ENCODE measurements around the gene UROS.
A peak's percentile ranks its signal among the peaks of the same experiment; 100 is the strongest.

The UROS gene

DNA sequence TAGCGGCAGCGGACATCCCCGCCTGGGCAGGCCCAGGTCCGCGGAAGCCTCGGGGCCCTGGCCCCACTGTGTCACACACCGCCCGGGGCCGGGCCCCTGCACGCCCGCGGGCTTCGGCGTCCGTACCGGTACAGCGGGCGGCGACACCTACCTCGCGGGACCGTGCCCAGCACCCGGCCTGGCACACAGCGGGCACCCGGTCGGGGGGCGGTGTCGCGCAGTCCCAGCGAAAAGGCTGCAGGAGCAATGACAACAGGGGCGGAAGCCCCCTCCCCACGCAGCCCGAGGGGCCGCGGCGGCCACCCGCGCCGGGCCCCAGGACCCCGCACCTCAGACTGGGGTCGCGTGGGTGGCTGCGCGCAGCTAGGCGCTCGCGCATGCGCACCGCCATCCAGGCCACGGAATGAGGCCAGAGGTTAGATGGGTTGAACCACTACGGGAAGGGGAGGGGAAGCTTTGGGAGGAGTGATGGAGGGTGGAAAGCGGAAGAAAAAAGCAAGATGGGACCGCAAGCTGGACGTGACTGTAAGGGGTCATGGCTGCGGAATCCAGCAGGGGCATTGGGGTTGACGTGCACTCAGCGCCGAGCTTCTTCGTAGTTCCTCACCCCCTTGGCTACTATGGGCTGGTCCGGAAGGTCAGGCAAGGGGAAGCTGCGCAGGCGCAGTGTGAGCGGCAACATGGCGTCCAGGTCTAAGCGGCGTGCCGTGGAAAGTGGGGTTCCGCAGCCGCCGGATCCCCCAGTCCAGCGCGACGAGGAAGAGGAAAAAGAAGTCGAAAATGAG lies at the start of gene UROS, which contains the start of gene BCCIP:
TSS of gene UROS (minus strand) at position 381 of the 785 bp plus-strand sequence. CDS start 6,759 bp downstream, outside the sequence.
TSS of gene BCCIP (plus strand) at position 669 of the 785 bp plus-strand sequence. CDS start at position 681, 12 bp downstream.
- peak; percentile 83 for DNase-seq

DNA sequence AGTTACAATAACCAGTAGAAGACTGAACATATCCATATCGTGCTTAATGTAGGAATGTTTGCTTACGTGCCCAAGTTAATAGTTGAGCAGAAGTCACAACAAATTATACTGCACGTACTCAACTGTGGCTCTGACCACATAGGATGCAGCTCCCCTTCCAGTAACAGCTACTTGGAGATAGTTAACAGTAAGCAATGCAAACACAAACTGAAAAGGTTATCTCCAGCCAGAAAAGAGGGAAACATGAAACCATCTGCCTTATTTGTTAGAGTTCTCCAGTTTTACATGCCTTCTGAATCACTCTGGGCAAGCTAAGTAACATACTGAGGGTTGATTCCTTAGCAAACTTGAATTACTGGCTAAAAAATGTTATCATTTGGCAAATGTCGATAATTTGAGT lies 48.3 kb upstream of the UROS start:
- DNase-seq: no peak

DNA sequence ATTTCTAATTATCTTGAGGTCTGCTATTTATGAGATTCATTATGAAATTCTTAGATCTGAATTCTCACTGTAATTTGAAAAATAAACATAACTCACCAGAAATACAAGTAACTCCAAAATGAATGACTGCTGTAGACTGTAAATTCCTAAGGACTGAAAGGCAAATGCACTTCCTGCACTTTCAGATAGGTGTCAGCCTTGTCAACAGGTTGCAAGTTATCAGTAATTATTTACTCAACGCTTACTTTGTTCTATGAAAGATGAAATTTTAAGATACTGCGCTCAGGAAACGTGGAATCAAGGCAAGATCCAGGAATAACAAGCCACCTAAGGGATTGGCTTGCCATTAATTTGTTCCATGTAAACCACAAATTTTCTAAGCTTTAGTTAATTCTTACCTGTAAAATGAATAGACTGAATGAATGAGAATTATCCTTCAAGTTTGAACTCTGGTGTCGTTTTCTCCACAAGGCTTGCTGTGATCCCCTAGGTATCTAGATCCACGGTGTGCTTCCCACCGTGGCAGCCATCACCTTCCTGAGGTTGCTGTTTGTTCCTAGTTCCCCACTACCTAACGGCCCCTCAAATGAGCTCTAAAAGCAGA lies 45.4 kb upstream of the UROS start:
- DNase-seq: no peak

DNA sequence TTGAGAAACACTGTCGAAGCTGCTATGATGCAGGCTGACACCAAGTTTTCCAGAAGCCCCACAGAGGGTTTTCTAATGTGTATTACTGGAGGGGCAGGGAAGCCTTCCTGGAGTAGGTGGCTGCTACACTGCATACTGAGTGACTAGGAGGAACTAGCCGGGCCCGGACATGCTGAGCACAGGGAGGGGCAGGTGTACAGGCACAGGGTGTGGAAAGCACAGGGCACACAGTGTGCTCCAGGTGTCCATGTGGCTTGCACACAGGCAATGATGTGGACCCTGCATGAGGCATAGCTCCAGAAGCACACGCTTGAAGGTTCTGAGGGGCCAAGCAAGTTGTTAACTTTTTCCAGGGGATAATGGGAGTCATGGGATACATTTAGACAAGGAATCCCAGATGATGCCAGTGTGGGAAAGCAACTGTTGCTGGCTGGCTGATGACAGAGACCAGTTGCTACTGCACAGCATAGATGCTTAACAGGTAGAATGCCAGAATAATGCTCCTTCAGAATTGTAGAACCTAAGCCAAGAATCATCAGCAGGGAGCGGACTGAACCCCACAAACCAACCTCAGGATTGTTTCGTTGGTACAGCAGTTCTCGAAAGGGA lies 43.5 kb upstream of the UROS start:
- DNase-seq: no peak

DNA sequence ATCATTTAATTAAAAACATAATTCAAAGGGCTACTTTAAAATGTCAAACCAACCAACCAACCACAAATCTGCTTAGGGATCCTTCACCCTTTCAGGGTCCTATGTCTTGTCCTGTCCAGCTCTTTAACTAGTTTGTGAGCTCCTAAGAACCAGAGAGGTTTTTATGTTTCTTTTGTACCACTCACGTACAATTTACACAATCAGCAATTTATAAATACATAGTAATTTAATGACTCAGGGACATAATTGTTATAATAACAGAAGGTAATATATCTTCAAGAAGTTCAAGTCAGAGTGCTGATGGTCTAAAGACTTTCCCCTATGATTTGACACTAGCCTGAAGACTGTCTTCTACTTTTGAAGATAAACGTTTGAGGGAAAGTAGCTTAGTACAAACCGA lies 42.1 kb upstream of the UROS start:
- no peak for DNase-seq

DNA sequence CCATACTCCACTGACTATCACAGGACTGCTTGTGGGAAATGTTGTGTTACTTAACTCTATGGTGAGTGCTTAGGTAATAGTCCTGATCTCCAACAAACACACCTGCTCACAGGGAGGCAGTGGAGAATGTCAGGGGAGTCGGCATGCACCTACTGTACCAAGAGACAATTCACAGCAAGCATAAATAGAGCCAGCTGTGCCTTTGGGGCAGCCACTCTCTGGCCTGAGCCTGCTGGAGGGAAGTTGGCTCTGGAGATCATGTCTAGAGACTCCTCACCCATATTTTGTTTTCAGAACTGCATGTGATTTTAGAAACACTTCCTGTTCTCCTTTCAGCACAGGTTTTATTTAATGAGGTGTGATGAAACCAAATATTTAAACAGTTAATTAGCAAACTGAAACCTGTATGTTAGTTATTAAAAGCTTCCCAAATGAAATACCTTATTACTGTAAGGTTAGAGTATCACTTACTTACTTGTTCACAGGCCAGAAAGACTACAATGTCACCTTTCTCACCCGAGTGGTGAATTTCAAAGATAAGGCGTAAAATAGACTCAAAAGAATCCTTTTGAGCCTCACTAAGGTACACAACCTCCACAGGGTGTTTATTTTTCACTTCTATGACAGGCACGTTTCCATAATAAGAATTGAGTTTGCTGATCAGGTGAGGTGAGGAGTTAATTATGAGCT lies 36.2 kb upstream of the UROS start:
- DNase-seq: no peak

DNA sequence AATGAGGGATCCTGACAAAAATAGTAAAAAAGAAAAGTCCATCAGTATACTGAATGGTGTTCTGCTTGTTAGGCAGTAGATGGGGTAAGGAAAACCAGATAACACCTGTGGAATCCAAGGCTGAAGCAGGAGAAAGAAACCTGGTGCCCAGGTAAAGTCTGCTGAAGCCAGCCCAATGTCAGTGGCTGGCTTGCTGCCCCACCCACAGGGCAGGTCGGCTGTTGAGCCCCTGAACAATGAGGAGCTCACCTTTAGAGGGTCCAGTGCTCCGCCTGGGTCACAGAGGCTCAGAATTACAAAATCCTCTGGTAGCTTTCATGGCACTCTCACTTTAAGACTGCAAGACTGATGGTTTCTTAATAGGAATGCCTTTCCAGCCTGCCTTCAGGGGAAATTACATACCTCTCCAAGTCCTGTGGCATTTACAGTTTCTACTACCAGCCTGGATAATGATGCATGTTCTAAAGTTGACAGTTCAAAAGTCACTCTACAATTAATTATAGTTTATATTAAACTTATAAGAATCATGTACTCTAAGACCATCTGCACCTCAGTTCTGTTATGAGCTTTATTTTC lies 34.2 kb upstream of the UROS start:
- DNase-seq: no peak

DNA sequence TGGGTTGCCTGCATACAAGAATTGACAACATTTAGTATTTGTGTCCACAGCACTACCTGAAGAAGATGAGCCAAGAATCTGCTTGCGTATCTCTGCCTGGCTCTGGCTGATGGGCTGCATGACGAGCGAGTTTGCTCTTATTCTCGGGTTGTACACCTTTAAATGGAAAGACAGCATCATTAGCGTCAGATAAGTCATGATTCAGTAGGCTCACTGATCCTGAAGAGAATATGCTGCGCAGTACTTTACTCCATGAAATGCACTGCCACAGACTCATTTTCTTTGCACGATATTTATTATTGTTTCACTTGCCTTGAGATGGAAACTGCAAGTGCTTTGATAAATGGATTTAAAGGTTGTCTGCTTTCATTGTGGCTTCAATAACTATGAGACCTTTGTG lies 29.4 kb upstream of the UROS start:
- DNase-seq: no peak

DNA sequence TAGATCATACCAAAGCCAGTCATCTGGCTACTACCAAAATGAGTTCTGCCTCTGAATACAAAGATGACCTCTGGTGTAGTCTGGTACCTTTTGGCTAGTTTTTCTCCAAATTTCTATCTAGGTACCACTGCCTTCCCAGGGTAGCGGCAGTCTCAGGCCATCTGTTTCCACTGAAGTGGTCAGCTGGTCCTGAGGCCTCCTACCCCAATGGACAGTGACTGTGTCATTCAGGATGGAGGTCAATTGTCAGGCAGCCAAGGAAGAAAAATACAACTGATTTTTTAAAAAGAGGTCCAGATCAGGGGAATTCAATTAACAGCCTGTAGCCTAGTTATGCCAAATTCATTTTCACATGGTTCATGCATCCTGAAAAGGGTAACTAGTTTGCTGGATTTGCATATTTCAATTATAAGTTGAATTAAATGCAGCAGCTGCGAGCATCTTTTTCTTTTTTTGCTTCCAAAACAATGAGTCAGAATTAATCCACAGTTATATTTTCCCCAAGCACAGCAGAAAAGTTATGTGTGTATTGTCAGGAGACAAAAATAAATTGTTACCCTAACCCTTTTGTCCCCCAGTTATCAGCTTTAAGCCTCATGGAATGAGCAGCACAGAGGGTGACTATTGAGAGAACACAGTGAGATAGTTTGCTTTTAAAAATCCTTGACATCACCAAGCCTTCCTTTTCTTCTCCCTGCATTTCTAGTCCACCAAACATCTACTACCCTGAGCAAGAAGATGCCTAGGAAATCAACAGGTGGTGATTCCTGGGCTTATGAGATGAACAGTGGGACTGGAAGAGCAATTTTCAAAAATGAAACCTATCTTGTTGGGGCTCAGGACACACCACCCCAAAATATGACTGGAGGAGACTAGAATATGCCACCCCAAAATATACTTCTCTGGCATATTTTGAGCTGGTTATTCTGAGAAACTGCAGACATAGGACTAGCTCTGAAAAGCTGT lies 28.0 kb upstream of the UROS start:
- no peak for DNase-seq

DNA sequence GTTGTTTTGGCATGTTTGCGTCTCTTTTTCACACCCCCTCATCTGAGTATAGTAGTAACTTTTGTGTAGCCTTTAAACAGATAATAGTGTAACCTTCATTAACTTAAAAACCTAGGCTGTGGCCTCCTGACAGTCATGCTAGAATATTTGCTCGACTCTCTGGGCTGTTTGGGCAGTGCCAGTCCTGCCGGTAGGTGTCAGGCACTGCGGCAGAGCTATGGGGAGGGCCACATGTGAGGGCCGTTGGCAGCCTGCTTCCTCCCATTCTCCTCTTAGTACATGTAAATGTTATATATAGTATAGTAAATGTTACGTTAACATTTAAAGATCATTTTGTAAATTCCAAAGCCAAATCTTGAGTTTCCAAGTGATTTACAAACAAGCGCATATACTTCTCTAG lies 26.4 kb upstream of the UROS start:
- no peak for DNase-seq

DNA sequence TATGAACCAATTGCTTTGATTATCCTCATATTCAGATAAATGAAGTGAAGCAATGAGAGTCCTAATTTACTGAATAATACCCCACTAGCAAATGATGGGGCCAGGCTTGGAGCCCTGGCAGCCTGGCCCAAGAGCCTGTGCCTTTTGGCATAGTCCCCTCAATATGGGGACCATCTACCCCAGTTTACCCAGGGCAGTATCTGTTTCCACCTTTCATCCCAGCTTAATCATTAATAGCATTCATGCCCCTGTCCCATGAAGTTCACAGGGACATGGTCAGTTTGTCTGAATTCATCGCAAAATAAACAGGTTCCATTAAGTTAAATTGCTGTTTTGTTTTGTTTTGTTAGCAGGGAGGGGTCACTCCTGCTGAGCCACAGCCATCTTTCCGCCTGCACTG lies 25.8 kb upstream of the UROS start:
- DNase-seq: no peak

DNA sequence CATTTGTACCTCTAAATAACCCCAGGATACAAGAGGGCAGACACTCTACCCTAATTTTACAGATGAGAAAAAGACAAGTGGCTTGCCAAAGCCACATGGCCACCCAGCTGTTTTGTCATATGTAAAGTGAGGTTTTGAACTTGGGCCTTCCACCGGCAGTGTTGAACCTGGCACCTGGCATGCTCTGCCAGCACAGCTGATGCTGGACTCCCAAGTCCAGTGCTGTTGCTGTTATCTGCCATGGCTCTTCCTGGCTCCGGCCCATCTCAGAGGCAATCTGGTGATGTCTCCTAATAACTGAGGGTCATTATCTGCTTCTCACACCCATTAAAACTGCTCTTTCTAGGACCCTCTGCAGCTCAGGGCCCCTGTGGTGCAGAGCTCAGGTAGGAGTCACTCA lies 25.3 kb upstream of the UROS start:
- no peak for DNase-seq

DNA sequence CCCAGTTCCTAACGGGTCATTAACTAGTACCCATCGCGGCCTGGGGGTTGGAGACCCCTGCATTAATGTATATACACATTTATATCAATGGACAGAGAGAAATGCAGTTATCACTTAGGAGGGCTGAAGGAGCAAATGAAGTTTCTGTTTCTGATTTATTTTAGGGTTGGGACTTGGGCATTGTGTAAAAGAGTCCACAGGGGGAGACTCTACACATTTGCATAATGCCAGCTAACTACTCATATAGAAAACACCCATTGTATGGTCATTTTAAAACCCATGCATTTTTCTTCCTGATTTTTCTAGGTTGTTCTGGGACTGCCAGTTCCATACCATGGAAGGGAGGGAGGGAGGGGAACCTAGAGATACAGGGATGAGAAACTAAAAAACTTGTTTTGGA lies 23.8 kb upstream of the UROS start:
- no peak for DNase-seq

DNA sequence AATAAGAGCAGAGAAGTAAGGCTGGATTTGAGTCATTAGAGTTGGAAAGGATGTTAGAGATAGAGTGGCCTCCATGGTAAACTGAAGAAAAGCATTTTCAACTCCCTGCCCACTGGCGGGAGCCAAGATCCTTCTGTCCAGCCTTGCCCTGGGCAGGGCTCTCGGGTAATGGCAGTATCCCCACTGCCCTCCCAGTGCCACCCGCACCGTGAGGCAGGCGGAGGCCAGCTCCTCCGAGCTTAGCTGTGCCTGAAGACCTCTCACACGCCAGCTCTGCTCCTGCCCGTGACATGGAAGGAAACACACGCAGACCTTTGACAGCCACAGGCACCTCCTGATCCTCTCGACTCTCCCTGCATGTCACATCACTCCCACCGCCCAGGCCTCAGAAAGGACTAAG lies 22.6 kb upstream of the UROS start:
- DNase-seq: no peak

DNA sequence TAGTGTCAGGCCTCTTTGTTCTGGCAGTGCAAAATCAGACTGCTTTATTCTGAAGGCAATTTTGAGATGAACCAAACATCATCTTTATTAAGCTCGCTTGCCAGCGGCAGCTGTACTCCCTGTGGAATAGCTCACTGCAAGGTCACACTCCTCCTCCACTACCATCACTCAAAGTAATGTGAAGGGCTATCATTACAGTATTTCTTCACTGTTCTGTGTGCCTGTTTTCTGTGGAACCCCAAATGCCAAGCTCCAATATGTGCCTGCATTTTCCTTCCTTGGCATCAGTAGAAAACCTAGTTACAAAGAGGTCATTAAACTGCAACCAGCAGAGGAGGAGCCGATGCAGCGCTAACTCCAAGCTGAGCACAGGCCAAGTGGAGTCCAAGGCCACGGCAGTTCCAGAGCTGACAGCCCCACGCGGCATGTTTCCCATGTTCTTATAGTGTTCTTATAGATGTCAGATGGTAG lies 21.7 kb upstream of the UROS start:
- no peak for DNase-seq

DNA sequence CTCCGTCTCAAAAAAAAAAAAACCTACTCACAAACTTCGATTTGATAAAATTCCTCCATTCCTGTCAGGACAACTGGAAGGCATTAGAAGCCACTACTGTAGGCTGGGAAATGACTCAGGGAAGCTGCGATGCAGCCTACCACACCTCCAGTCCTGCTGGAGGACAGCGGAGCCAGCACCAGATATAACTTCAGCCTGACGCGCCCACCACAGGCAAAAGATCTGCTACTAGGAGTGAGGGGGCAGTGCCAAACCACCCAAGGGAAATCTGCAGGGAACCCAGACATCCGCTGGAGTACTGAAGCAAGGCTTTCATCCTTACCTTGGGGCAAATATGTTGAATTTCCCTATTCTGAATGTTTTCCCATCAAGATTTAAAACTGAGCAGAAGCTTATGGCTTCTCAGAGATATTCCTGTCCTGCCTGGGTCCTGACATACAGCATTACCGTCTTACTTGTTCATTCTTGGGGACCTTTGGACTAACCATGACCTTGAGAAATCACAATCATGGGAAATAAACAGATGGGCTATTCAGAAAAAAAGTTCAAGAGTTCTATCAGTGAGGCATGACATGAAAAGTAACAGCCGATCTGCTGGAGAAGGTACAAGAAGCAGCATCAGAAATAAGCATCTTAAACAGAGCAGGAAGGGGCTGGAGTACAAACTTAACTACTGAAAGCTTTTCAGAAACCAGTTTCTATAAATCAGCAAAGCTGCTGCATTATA lies 20.7 kb upstream of the UROS start:
- no peak for DNase-seq

DNA sequence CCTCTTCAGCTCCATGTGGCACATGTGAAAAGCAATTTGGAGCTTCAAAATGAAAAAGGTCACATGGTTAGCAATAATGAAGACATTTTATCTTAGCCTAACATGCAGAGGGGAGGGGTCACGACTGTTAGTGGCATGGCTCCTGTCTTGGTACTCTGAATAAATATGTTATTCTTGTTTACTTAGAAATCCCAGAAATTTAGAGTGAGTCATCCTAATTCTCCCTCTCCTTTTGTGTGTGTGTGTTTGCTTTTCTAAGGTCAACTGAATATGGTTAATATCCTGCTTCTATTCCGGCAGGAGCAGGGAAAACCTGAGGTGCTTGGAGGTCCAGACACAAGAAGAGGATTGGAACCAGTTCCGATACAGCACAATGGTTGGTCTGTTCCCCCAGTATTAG lies 17.9 kb upstream of the UROS start:
- DNase-seq: no peak

DNA sequence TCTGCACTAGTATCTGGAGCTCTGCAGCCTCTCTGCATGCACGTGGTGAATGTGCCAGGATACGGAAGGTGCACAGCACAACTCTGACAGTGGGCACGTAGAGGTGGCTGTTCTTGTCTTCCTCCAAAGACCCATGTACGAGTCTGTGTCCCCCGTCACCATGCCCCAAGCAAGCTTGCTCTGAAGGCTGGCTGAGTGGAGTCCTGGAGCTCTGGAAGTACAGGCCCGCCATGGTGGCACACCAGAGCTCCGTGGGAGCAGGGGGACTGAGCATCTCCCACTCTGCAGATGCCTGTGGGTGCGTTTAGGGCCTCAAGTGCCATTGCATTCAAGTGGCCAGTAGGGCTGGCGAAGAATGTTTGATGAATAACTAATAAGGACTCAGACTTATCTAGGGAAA lies 17.3 kb upstream of the UROS start:
- DNase-seq: no peak

DNA sequence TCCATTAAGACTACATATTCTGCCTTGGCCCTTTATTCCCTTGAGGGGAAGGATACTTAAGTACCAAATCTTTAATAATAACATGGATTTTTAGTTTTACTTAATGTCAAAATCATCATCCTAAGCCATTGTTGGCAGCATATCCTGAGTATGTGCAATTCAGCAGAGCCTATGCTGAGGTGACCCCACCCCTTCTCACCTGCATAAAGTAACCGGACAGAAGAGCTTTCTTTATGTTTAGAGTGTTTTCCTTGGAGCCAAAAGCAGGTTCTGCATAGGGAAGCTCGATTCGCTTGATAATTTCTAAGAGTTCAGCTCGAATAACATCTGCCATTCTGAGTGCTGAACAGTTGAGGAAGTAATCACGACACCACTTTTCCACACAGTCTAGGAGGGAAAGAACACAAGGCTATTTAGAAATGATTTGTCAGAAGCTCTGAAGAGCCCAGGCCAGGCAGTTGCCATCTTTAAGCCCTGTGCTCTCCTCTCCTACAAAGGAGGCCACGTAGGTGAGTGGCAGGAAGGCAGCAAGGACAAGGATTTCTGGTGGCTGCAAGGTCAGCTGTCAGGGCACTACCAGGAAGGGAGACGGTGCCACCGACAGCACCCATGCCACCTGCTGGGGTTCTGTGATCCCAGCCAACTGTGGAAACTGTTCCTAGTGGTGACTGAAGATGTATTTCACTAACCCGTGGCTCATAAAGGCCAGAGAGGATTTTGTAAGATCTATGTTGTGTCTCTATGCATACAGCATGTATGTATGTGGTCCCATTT lies 15.9 kb upstream of the UROS start:
- no peak for DNase-seq

DNA sequence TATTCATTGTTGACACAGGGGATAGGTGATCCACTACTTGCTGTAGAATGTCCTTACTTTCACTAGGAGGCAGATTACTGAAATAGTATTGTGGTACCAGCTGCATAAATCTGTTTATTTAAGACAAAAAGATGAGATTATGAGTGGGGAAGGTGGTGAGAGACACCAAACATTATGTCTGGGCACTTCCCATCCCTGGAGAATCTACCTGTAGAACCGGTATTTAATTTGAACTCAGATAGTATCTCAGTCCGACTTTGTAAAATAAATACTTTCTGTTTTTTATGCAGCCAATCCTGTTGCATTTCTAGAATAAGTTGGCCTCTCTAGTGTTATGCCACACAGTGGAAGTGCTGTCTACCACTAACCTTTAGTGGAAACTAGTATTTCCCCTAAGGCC lies 13.7 kb upstream of the UROS start:
- no peak for DNase-seq
